Fibroblast of mammary gland (primary cell): Measurements from ENCODE around the gene FADD.

Experiments used
- DNase-seq: peaks from one replicate; pipeline ENCODE4 v3.0.0-alpha.2; 2010; ENCODE audit warnings: low read depth
- H3K4me3 ChIP-seq: 2 replicates; pipeline ENCODE4 v1.5.1; 2011; ENCODE audit warnings: low read depth, mild to moderate bottlenecking, low read length, moderate library complexity; ENCODE audit not compliant: control insufficient read depth
- CTCF ChIP-seq: conservative IDR thresholded peaks from 2 replicates; pipeline ENCODE4 v1.5.1; 2011; ENCODE audit warnings: low read depth, low read length, inconsistent platforms; ENCODE audit not compliant: control insufficient read depth, insufficient read depth

Gene FADD

GRCh38 chr11:70185348-70186055, 17.6 kb upstream of the FADD start:
- no peak for DNase-seq
- TF ChIP-seq CTCF: no peak
- H3K4me3 ChIP-seq: no peak overlapping the region

GRCh38 chr11:70186420-70186819, 16.7 kb upstream of the FADD start:
- no peak for DNase-seq
- no peak for TF ChIP-seq CTCF
- no peak overlapping the region for H3K4me3 ChIP-seq

GRCh38 chr11:70186936-70187335, 16.2 kb upstream of the FADD start:
- no peak for TF ChIP-seq CTCF
- no peak overlapping the region for H3K4me3 ChIP-seq
- no peak for DNase-seq

- TF ChIP-seq CTCF: no peak
- H3K4me3 ChIP-seq: no peak overlapping the region
- no peak for DNase-seq
Measured at GRCh38 chr11:70187771-70188170, 15.3 kb upstream of the FADD start.

GRCh38 chr11:70189622-70190021, 13.5 kb upstream of the FADD start:
- TF ChIP-seq CTCF: no peak
- H3K4me3 ChIP-seq: no peak overlapping the region
- no peak for DNase-seq

GRCh38 chr11:70191495-70192140, 11.5 kb upstream of the FADD start:
- DNase-seq: peak; percentile 40
- TF ChIP-seq CTCF: peak; percentile 58
- H3K4me3 ChIP-seq: no peak overlapping the region
